ENCODE results near the gene LDLRAD2. TPM values are rescaled to one million over a fixed set of nuclear protein-coding genes. Genes with fewer than 3 reads are reported as not detected.
"Not testable (repeated sequence)": the region's sequence is repeated elsewhere in the genome, so short reads cannot be mapped to it uniquely, and the experiment has no call there.

The LDLRAD2 gene
- total and polyA plus RNA-seq, 10 of the 15 experiments (the other 5 are each of a cell fraction or from before 2014, with no cell fraction given) = 0.04 to 0.23 (median 0.11) TPM; not detected in 7

GRCh38 chr1:21766210-21766609 lies 45.9 kb upstream of the LDLRAD2 start:
- intact Hi-C loops (cut with micrococcal nuclease; ENCODE audit: unreplicated experiment) (no loop called here), in situ Hi-C loops (cut with MboI) (no loop called here)
- Histone ChIP-seq H3K4me1 (ENCODE audit: control insufficient read depth, insufficient read depth, low read length) (peaks cover 69% of the 10 kb centered on the region), H3K27me3 (replicated peaks in 1 of 2; ENCODE audit: control insufficient read depth in 2 of 2, insufficient read depth in 2 of 2, low read length in 1 of 2) (no peaks in the 10 kb centered on the region), H3K36me3 (ENCODE audit: control insufficient read depth in 2 of 2, insufficient read depth in 2 of 2, low read length in 1 of 2) (peaks cover 1 to 8% of the 10 kb centered on the region in 2 experiments; a peak in 3 of 4 replicates), H4K20me1 (ENCODE audit: control insufficient read depth, insufficient read depth) (no peaks in the 10 kb centered on the region), H3K27ac (ENCODE audit: control insufficient read depth, insufficient read depth) (peak overlapping the region; percentile 47), H3K9ac (ENCODE audit: control insufficient read depth, insufficient read depth, low read length) (no peak overlapping the region), H3K4me3 (no peak overlapping the region), H3K79me2 (ENCODE audit: control insufficient read depth, insufficient read depth, low read length) (peaks cover 96% of the 10 kb centered on the region), H2AFZ (ENCODE audit: control insufficient read depth, low read depth, low read length) (no peak overlapping the region), H3K9me3 (replicated peaks; ENCODE audit: control insufficient read depth, insufficient read depth, low read length) (no peaks in the 10 kb centered on the region; the same call in 1 of the 3 replicates), H3K4me2 (ENCODE audit: control insufficient read depth, insufficient read depth) (peak overlapping the region; percentile 52; the same call in 1 of the 2 replicates)
- POLR2A ChIA-PET = interaction anchor here (7.0 to 7.7 kb wide), 2 partner anchors 9 to 16 kb away, joined by 102 to 107 read pairs; partner anchors contain the start of gene USP48
- ATAC-seq = peak; percentile 8
- CTCF ChIA-PET = interaction anchor here (2.0 kb wide), 1 partner anchor 16 kb away, joined by 7 read pairs; the partner anchor contains the start of gene USP48
- SMC1A ChIA-PET (ENCODE audit: uncharacterized antibody, unreplicated experiment) = interaction anchor here (8.2 to 9.1 kb wide), 2 partner anchors 10 to 17 kb away, joined by 100 to 121 read pairs; partner anchors contain the start of gene USP48
- RAD21 ChIA-PET (ENCODE audit: unreplicated experiment) = interaction anchor here (1.1 kb wide), 1 partner anchor 9 kb away, joined by 6 read pairs; no protein-coding TSS in a partner anchor
- 0 out of 2 replicates have a peak, but pooled peaks have one; percentile 17 for TF ChIP-seq SPI1 (IDR thresholded peaks at IDR 0.05; ENCODE audit: borderline replicate concordance, insufficient read depth, low read depth, low read length)
- TF ChIP-seq ZNF274 (IDR thresholded peaks at IDR 0.05; ENCODE audit: insufficient read depth, insufficient read length) = no peak
- 72% methylated on average over 4 of the region's 4 CpGs for WGBS (ENCODE audit: insufficient coverage, insufficient replicate concordance, low lambda C conversion rate, missing lambda C conversion rate)
- no peak for DNase-seq (ENCODE audit: low read depth, low spot score)
- FAIRE-seq = no peak
- no TSS peak for BruUV-seq (replicated peaks)

GRCh38 chr1:21767106-21767505 lies 45.0 kb upstream of the LDLRAD2 start:
- ATAC-seq; H3K9me3 ChIP-seq (replicated peaks; ENCODE audit: control insufficient read depth, insufficient read depth, low read length); H3K4me3 ChIP-seq; FAIRE-seq; H3K27me3 ChIP-seq (replicated peaks in 1 of 2; ENCODE audit: control insufficient read depth in 2 of 2, insufficient read depth in 2 of 2, low read length in 1 of 2); H4K20me1 ChIP-seq (ENCODE audit: control insufficient read depth, insufficient read depth); DNase-seq (ENCODE audit: low read depth, low spot score); BruUV-seq (replicated peaks); H2AFZ ChIP-seq (ENCODE audit: control insufficient read depth, low read depth, low read length); intact Hi-C loops (cut with micrococcal nuclease; ENCODE audit: unreplicated experiment); in situ Hi-C loops (cut with MboI); H3K9ac ChIP-seq (ENCODE audit: control insufficient read depth, insufficient read depth, low read length): not testable (repeated sequence)
- POLR2A ChIA-PET = interaction anchor here (0.6 to 7.7 kb wide), 3 partner anchors 9 to 1831 kb away, joined by 3 to 102 read pairs (median 5); no protein-coding TSS in a partner anchor
- Histone ChIP-seq H3K79me2 (ENCODE audit: control insufficient read depth, insufficient read depth, low read length) (peaks cover 94% of the 10 kb centered on the region), H3K4me1 (ENCODE audit: control insufficient read depth, insufficient read depth, low read length) (peaks cover 61% of the 10 kb centered on the region), H3K27ac (ENCODE audit: control insufficient read depth, insufficient read depth) (peak overlapping the region; percentile 47; the same call in 1 of the 2 replicates), H3K4me2 (ENCODE audit: control insufficient read depth, insufficient read depth) (peak overlapping the region; percentile 2; the same call in 1 of the 2 replicates), H3K36me3 (ENCODE audit: control insufficient read depth in 2 of 2, insufficient read depth in 2 of 2, low read length in 1 of 2) (peaks cover 1 to 12% of the 10 kb centered on the region in 2 experiments; a peak in 3 of 4 replicates)
- RAD21 ChIA-PET (ENCODE audit: unreplicated experiment) = interaction anchor here (0.5 to 1.3 kb wide), 3 partner anchors 8 to 39 kb away, joined by 3 to 6 read pairs (median 3); no protein-coding TSS in a partner anchor
- SMC1A ChIA-PET (ENCODE audit: uncharacterized antibody, unreplicated experiment) = interaction anchor here (0.8 to 9.1 kb wide), 2 partner anchors 9 to 15 kb away, joined by 3 to 100 read pairs; no protein-coding TSS in a partner anchor
- WGBS (ENCODE audit: insufficient coverage, insufficient replicate concordance, low lambda C conversion rate, missing lambda C conversion rate) = 86% methylated on average over 8 of the region's 8 CpGs
- CTCF ChIA-PET = interaction anchor here (2.0 kb wide), 1 partner anchor 15 kb away, joined by 7 read pairs; the partner anchor contains the start of gene USP48

Data from GM12878 (cell line).